H9 (cell line): Measurements from ENCODE around the gene ANXA2. TPM values are rescaled to one million over a fixed set of nuclear protein-coding genes. Genes with fewer than 3 reads are reported as not detected.

Source experiments
- DNase-seq: peaks from one replicate; pipeline ENCODE4 v3.0.0-alpha.2; 2017
- H2AFZ ChIP-seq: one replicate; pipeline ENCODE4 v1.6.1; 2013; ENCODE audit warnings: mild to moderate bottlenecking, low read length, control low read depth, moderate library complexity
- H2AK5ac ChIP-seq: 2 replicates; pipeline ENCODE4 v1.6.1; 2013; ENCODE audit warnings: low read length, control low read depth, mixed read lengths; ENCODE audit not compliant: insufficient read length
- H2BK120ac ChIP-seq: one replicate; pipeline ENCODE4 v1.6.1; 2013; ENCODE audit warnings: low read depth, mild to moderate bottlenecking, low read length, control low read depth, inconsistent platforms; ENCODE audit not compliant: poor library complexity, severe bottlenecking
- H2BK12ac ChIP-seq: 2 replicates; pipeline ENCODE4 v1.6.1; 2013; ENCODE audit warnings: low read length, control low read depth, mixed read lengths, low read depth; ENCODE audit not compliant: insufficient read length
- H2BK15ac ChIP-seq: 2 replicates; pipeline ENCODE4 v1.6.1; 2013; ENCODE audit warnings: low read depth, low read length, control low read depth
- H2BK20ac ChIP-seq: one replicate; pipeline ENCODE4 v1.6.1; 2013; ENCODE audit warnings: low read depth, mild to moderate bottlenecking, low read length, control low read depth, inconsistent platforms; ENCODE audit not compliant: poor library complexity, severe bottlenecking
- H2BK5ac ChIP-seq: 2 replicates; pipeline ENCODE4 v1.6.1; 2013; ENCODE audit warnings: low read length, control low read depth, mixed read lengths; ENCODE audit not compliant: insufficient read length
- H3K14ac ChIP-seq: 2 replicates; pipeline ENCODE4 v1.6.1; 2013; ENCODE audit warnings: low read length, control low read depth; ENCODE audit not compliant: insufficient read depth
- H3K18ac ChIP-seq: 2 replicates; pipeline ENCODE4 v1.6.1; 2013; ENCODE audit warnings: low read depth, mild to moderate bottlenecking, mixed read lengths, low read length, control low read depth; ENCODE audit not compliant: insufficient read length
- H3K23ac ChIP-seq: 2 replicates; pipeline ENCODE4 v1.6.1; 2013; ENCODE audit warnings: low read length, control low read depth, mixed read lengths, low read depth; ENCODE audit not compliant: insufficient read length
- H3K23me2 ChIP-seq: 2 replicates; pipeline ENCODE4 v1.6.1; 2013; ENCODE audit warnings: low read depth, mild to moderate bottlenecking, mixed read lengths, low read length, control low read depth; ENCODE audit not compliant: insufficient read length, poor library complexity, severe bottlenecking
- H3K27ac ChIP-seq: 2 replicates; pipeline ENCODE4 v1.5.1; 2013; ENCODE audit warnings: low read length, control low read depth, mixed read lengths, low read depth; ENCODE audit not compliant: insufficient read length
- H3K27me3 ChIP-seq: 2 replicates; pipeline ENCODE4 v1.6.1; 2013; ENCODE audit warnings: low read length, control low read depth, inconsistent platforms; ENCODE audit not compliant: insufficient read depth
- H3K4ac ChIP-seq: 2 replicates; pipeline ENCODE4 v1.6.1; 2013; ENCODE audit warnings: low read depth, mild to moderate bottlenecking, control low read depth, inconsistent platforms, low read length, moderate library complexity
- H3K4me1 ChIP-seq: 2 replicates; pipeline ENCODE4 v1.6.1; 2013; ENCODE audit warnings: low read length, control low read depth, inconsistent platforms; ENCODE audit not compliant: insufficient read depth
- H3K4me2 ChIP-seq: 2 replicates; pipeline ENCODE4 v1.6.1; 2013; ENCODE audit warnings: low read length, control low read depth, mixed read lengths; ENCODE audit not compliant: insufficient read length, insufficient read depth
- H3K56ac ChIP-seq: 2 replicates; pipeline ENCODE4 v1.6.1; 2013; ENCODE audit warnings: low read depth, mild to moderate bottlenecking, mixed read lengths, low read length, control low read depth; ENCODE audit not compliant: insufficient read length
- H3K79me1 ChIP-seq: 2 replicates; pipeline ENCODE4 v1.6.1; 2013; ENCODE audit warnings: low read depth, mild to moderate bottlenecking, moderate library complexity, low read length, control low read depth, inconsistent platforms; ENCODE audit not compliant: insufficient read depth, poor library complexity, severe bottlenecking
- H3K79me2 ChIP-seq: 2 replicates; pipeline ENCODE4 v1.6.1; 2013; ENCODE audit warnings: low read length, control low read depth, inconsistent platforms; ENCODE audit not compliant: insufficient read depth
- H3K9ac ChIP-seq: 2 replicates; pipeline ENCODE4 v1.6.1; 2013; ENCODE audit warnings: low read length, control low read depth, mixed read lengths; ENCODE audit not compliant: insufficient read length; ENCODE audit errors: extremely low read depth
- H3K9me3 ChIP-seq: one replicate; pipeline ENCODE4 v1.6.1; 2013; ENCODE audit warnings: low read depth, low read length, inconsistent platforms; ENCODE audit not compliant: control insufficient read depth
- H3T11ph ChIP-seq: one replicate; pipeline ENCODE4 v1.6.1; 2013; ENCODE audit warnings: mild to moderate bottlenecking, low read length, control low read depth, inconsistent platforms
- H4K20me1 ChIP-seq: one replicate; pipeline ENCODE4 v1.6.1; 2013; ENCODE audit not compliant: control insufficient read depth, insufficient read length, insufficient read depth
- H4K5ac ChIP-seq: 2 replicates; pipeline ENCODE4 v1.6.1; 2013; ENCODE audit warnings: low read depth, mild to moderate bottlenecking, mixed read lengths, low read length, control low read depth; ENCODE audit not compliant: insufficient read length
- H4K8ac ChIP-seq: replicated peaks from 2 replicates; pipeline ENCODE4 v1.6.1; 2013; ENCODE audit warnings: low read length, control low read depth, mixed read lengths, low read depth; ENCODE audit not compliant: insufficient read length
- H4K91ac ChIP-seq: 2 replicates; pipeline ENCODE4 v1.6.1; 2013; ENCODE audit warnings: low read depth, mild to moderate bottlenecking, moderate library complexity, mixed read lengths, low read length, control low read depth; ENCODE audit not compliant: insufficient read length
- H3K27ac Mint-ChIP-seq, 3 experiments: 2 replicates in 2 of 3; 3 replicates in 1 of 3; pipeline ENCODE4 v1.8.0; 2020 to 2021; ENCODE audit warnings: mixed read lengths in 3 of 3, mild to moderate bottlenecking in 1 of 3, moderate library complexity in 1 of 3
- H3K27me3 Mint-ChIP-seq: 2 replicates; pipeline ENCODE4 v1.8.0; 2021; ENCODE audit warnings: low read depth, mild to moderate bottlenecking, moderate library complexity, mixed read lengths
- H3K36me3 Mint-ChIP-seq, 3 experiments: 2 replicates in 2 of 3; 3 replicates in 1 of 3; pipeline ENCODE4 v1.8.0; 2020 to 2021; ENCODE audit warnings: low read depth in 3 of 3, mixed read lengths in 3 of 3; ENCODE audit not compliant: insufficient read depth in 1 of 3
- H3K4me1 Mint-ChIP-seq, 2 experiments: 2 replicates each; pipeline ENCODE4 v1.8.0; 2020; ENCODE audit warnings: mixed read lengths in 2 of 2
- H3K4me3 Mint-ChIP-seq, 2 experiments: 2 replicates in 1 of 2; 3 replicates in 1 of 2; pipeline ENCODE4 v1.8.0; 2020 to 2021; ENCODE audit warnings: mild to moderate bottlenecking in 2 of 2, mixed read lengths in 2 of 2, moderate library complexity in 1 of 2
- H3K9me3 Mint-ChIP-seq, 2 experiments: 2 replicates in 1 of 2; 3 replicates in 1 of 2; pipeline ENCODE4 v1.8.0; 2020; ENCODE audit warnings: mild to moderate bottlenecking in 2 of 2, mixed read lengths in 2 of 2, moderate library complexity in 1 of 2
- CTCF ChIP-seq: fragments of 200-600 bp; sonication (generic); conservative IDR thresholded peaks from 3 replicates; pipeline ENCODE4 v1.8.0; 2021; ENCODE audit warnings: antibody characterized with exemption, mild to moderate bottlenecking
- WGBS: extraction: QIAGEN DNeasy Blood & Tissue Kit; methylation state at CpG from one replicate; pipeline ENCODE4 v1.1.7; 2013; ENCODE audit warnings: missing lambda C conversion rate, low lambda C conversion rate, mixed read lengths; ENCODE audit not compliant: insufficient read length; ENCODE audit errors: extremely low coverage; 5-methylcytosine and 5-hydroxymethylcytosine counted together
- total RNA-seq: library from RNA; stranded (reverse); gene quantifications from 2 replicates; pipeline ENCODE4 v1.2.1, GENCODE V29; 2021

The ANXA2 gene
- total RNA-seq, 1 experiment from 2014 or later = 126 TPM

GRCh38 chr15:60391722-60392315 lies 6.0 kb downstream of the ANXA2 start:
- DNase-seq = no peak
- Mint-ChIP-seq H3K9me3 (no peaks in the 10 kb centered on the region; a peak in 1 of 5 replicates), H3K36me3 (peaks cover 0 to 6% (median 3%) of the 10 kb centered on the region in 3 experiments; a peak in 2 of 7 replicates), H3K27me3 (peaks cover 18% of the 10 kb centered on the region), H3K4me3 (peak overlapping the region in 1 of 2 experiments; percentile 7; a peak in 1 of 5 replicates), H3K4me1 (peaks cover 51 to 55% of the 10 kb centered on the region in 2 experiments), H3K27ac (peak overlapping the region in 2 of 3 experiments; percentile 10 to 36; a peak in 3 of 7 replicates)
- Histone ChIP-seq H2BK5ac (no peak overlapping the region), H3K27me3 (peaks cover 1% of the 10 kb centered on the region; the same call in 1 of the 2 replicates), H2AK5ac (no peak overlapping the region), H4K91ac (no peak overlapping the region), H3K4me2 (no peak overlapping the region), H3K23ac (no peak overlapping the region), H3K56ac (no peak overlapping the region), H3K4ac (no peak overlapping the region), H3K9me3 (no peaks in the 10 kb centered on the region), H3K27ac (no peak overlapping the region), H3K18ac (no peak overlapping the region), H2AFZ (no peak overlapping the region), H2BK12ac (no peak overlapping the region), H2BK120ac (no peak overlapping the region), H2BK15ac (no peak overlapping the region), H3K4me1 (peaks cover 21% of the 10 kb centered on the region; the same call in 1 of the 2 replicates), H2BK20ac (no peak overlapping the region), H3K14ac (no peak overlapping the region), H4K20me1 (no peaks in the 10 kb centered on the region), H3K79me2 (peaks cover 12% of the 10 kb centered on the region; the same call in 1 of the 2 replicates), H3K79me1 (no peaks in the 10 kb centered on the region), H4K8ac (no peak overlapping the region), H3K23me2 (no peaks in the 10 kb centered on the region), H3T11ph (no peak overlapping the region), H4K5ac (no peak overlapping the region), H3K9ac (no peak overlapping the region)
- no CpG with 5 or more reads among the region's 4 CpGs for whole genome bisulfite sequencing
- TF ChIP-seq CTCF = no peak
